Liver (tissue), 3 donors: ENCODE data around the gene DPP7.

Experiments used
- CTCF ChIP-seq: fragments of 150-350 bp; IDR thresholded peaks from 2 replicates; pipeline ENCODE4 v1.5.1; 2017; ENCODE audit warnings: improper control_type of control experiment, low read depth, low read length; ENCODE audit not compliant: missing input control
- RAD21 ChIP-seq, 2 donors: IDR thresholded peaks; 2 replicates each; pipeline ENCODE4 v1.6.1; 2016; ENCODE audit warnings: antibody characterized with exemption in 2 of 2, mild to moderate bottlenecking in 2 of 2
- SP1 ChIP-seq: IDR thresholded peaks from 2 replicates; pipeline ENCODE4 v1.6.1; 2018; ENCODE audit warnings: antibody characterized with exemption, mild to moderate bottlenecking
- donor health status: healthy.
- donor health status: healthy.

GRCh38 chr9:137149942-137150616 is 35.5 kb upstream of the DPP7 start:
- TF ChIP-seq CTCF, result no peak
- no peak for TF ChIP-seq RAD21 (IDR thresholded peaks at IDR 0.05)
- TF ChIP-seq SP1, result no peak
